DMS53 treated with DMSO at 0.1 percent for 48 hours (cell line): ENCODE data around the gene EPB41L3.
"Not testable (repeated sequence)": the region's sequence is repeated elsewhere in the genome, so short reads cannot be mapped to it uniquely, and the experiment has no call there.

Experiments
- DNase-seq: peaks from one replicate; lab custom pipeline; 2025; ENCODE audit not compliant: unreplicated experiment; lab: John Stamatoyannopoulos, UW

EPB41L3 gene

GRCh38 chr18:5500158-5500939 lies 43.4 kb downstream of the EPB41L3 start:
- DNase-seq: no peak

GRCh38 chr18:5498452-5498851 lies 45.3 kb downstream of the EPB41L3 start:
- no peak for DNase-seq

- no peak for DNase-seq
Measured at GRCh38 chr18:5496305-5496704, 47.5 kb downstream of the EPB41L3 start.

GRCh38 chr18:5490753-5491480 lies 52.9 kb downstream of the EPB41L3 start:
- no peak for DNase-seq

- no peak for DNase-seq
Measured at GRCh38 chr18:5488844-5489243, 55.0 kb downstream of the EPB41L3 start.

GRCh38 chr18:5488044-5488443 lies 55.8 kb downstream of the EPB41L3 start:
- not testable (repeated sequence) for DNase-seq

GRCh38 chr18:5484526-5484925 lies 59.3 kb downstream of the EPB41L3 start:
- DNase-seq: no peak

GRCh38 chr18:5481621-5482020 lies 62.2 kb downstream of the EPB41L3 start:
- no peak for DNase-seq

GRCh38 chr18:5478261-5478660 lies 65.5 kb downstream of the EPB41L3 start:
- DNase-seq: peak; percentile 30

- DNase-seq: no peak
Measured at GRCh38 chr18:5476961-5477800, 66.6 kb downstream of the EPB41L3 start.

GRCh38 chr18:5475267-5475666 lies 68.5 kb downstream of the EPB41L3 start:
- DNase-seq: no peak

GRCh38 chr18:5469340-5469739 lies 74.5 kb downstream of the EPB41L3 start:
- no peak for DNase-seq

GRCh38 chr18:5468394-5468793 lies 75.4 kb downstream of the EPB41L3 start:
- no peak for DNase-seq

GRCh38 chr18:5467671-5468070 lies 76.1 kb downstream of the EPB41L3 start:
- no peak for DNase-seq

- DNase-seq: no peak
Measured at GRCh38 chr18:5466256-5466655, 77.5 kb downstream of the EPB41L3 start.

- DNase-seq: no peak
Measured at GRCh38 chr18:5464251-5464650, 79.5 kb downstream of the EPB41L3 start.

- DNase-seq: no peak
Measured at GRCh38 chr18:5463831-5464230, 80.0 kb downstream of the EPB41L3 start.

GRCh38 chr18:5463390-5463789 lies 80.4 kb downstream of the EPB41L3 start:
- DNase-seq: no peak

- DNase-seq: no peak
Measured at GRCh38 chr18:5462227-5462626, 81.6 kb downstream of the EPB41L3 start.

- DNase-seq: no peak
Measured at GRCh38 chr18:5461041-5461440, 82.8 kb downstream of the EPB41L3 start.

GRCh38 chr18:5457462-5457957 lies 86.3 kb downstream of the EPB41L3 start:
- DNase-seq: no peak
